GM12865 (cell line): ENCODE measurements around the gene AOC1.
"Not testable (repeated sequence)": the region's sequence is repeated elsewhere in the genome, so short reads cannot be mapped to it uniquely, and the experiment has no call there.

ENCODE experiments used
- DNase-seq: peaks from one replicate; pipeline ENCODE4 v3.0.0; 2010; ENCODE audit warnings: low read depth
- H3K4me3 ChIP-seq: 2 replicates; pipeline ENCODE4 v1.5.1; 2011; ENCODE audit warnings: mild to moderate bottlenecking, low read depth, low read length, control low read depth
- TF ChIP-seq, protein P1 (sequence below): IDR thresholded peaks from 2 replicates; pipeline ENCODE4 v1.5.1; 2011; ENCODE audit warnings: low read length, control low read depth, low read depth, inconsistent platforms; ENCODE audit not compliant: insufficient read depth; ENCODE audit errors: missing control alignments

Gene AOC1

DNA sequence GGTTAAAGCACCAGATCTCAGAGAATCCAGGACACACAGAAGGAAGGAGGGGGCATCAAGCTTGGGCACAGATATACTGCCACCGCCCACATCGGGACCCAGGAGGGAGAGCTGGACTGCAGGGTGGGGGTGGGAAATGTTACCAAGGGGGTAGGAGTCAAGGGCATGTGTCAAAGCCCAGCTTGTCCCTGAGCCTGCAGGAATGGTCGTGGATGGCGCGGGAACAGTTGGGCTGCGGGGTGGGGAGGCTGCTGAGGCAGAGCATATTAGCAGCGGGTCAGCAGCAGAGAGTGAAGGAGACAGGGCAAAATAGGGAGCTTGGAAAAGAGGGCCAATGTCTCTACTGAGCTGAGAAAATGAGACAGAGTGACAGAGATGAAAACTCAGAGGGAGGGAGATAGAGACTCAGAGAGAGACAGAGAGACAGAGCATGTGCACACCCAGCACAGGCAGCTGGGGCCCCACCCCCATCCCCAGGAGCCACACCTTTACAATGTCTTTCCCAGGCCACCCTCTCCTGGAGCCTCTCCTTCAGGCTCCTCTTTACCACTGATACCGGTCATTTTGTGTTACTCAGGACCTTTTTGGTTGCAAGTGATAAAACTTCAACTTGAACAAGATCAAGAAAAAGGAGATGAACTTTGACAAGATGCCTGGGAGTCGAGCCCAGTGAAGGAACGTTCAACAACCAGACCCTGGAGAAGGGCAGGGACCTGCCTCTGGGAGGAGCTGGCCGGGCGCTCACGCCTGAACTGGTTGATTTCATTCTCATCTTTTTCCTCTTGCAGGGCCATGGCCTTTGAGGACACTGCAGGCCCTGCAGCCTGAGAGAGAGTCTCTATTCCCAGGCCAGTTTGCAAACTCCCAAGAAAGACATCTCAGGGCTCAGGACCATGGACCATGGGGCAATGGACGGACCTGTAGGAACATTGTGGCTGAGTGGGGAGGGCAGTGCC lies 50.0 kb downstream of the AOC1 start:
- no peak overlapping the region for H3K4me3 ChIP-seq
- TF ChIP-seq, protein P1, sequence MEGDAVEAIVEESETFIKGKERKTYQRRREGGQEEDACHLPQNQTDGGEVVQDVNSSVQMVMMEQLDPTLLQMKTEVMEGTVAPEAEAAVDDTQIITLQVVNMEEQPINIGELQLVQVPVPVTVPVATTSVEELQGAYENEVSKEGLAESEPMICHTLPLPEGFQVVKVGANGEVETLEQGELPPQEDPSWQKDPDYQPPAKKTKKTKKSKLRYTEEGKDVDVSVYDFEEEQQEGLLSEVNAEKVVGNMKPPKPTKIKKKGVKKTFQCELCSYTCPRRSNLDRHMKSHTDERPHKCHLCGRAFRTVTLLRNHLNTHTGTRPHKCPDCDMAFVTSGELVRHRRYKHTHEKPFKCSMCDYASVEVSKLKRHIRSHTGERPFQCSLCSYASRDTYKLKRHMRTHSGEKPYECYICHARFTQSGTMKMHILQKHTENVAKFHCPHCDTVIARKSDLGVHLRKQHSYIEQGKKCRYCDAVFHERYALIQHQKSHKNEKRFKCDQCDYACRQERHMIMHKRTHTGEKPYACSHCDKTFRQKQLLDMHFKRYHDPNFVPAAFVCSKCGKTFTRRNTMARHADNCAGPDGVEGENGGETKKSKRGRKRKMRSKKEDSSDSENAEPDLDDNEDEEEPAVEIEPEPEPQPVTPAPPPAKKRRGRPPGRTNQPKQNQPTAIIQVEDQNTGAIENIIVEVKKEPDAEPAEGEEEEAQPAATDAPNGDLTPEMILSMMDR: no peak
- no peak for DNase-seq

DNA sequence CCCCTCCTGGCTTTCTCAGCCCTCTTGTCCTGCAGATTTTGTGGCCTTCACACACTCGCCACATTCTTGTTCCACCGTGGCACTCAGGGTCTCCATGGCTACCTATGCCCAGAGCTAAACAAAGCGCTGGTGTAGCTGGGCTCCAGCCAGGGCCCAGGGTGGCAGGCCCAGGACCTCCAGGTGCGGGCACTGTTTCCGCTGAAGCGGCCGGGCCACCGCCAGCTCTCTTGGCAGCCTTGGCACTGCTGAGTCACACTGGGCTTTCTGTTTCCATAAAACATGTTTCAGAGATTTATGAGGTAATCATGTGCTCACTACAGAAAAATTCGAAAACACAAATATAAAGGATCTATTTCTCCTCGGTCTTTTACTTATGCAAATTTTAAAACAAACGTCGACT lies 51.3 kb downstream of the AOC1 start:
- peak; percentile 18 for DNase-seq
- H3K4me3 ChIP-seq: no peak overlapping the region
- TF ChIP-seq, protein P1: no peak

DNA sequence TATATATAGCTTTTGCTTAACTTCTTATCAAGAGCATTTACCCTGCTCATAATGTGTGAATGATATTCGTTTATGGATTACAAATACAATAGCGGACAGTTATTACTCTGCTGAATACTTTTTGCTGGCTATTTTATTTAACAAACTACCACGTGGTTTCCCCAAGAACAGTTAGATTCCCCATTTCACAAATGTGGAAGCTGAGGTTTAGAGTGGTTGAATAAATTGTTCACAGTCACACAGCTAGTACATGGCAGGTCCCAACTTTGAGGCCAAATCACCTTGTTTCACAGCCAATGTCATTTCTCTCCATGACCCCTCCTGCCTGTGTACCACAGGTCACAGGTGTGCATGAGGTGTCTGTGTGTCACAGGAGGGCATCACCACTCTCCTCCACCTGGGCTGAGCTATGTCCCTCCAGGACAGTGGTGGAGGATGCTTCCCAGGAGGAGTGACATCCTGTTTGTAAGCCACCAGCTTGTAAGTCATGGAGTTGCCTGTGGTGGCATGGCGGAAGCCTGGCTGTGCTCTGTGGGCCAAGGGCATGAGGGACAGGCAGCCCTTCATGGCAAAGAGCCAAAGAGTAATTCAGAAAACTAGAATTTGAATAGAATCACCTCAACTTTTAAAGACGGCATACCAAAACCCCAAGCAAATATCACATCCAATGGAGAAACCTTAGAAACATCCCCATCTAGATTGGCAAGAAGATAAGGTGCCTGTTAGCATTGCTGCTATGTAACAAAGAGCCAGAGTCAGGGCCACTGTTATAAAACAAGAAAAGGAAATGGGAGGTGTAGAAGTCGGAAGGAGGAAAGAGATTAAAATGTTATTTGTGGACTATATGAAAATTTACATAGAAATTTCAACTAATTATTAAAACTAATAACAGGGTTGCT lies 51.9 kb downstream of the AOC1 start:
- DNase-seq: no peak
- TF ChIP-seq, protein P1: no peak
- no peak overlapping the region for H3K4me3 ChIP-seq

DNA sequence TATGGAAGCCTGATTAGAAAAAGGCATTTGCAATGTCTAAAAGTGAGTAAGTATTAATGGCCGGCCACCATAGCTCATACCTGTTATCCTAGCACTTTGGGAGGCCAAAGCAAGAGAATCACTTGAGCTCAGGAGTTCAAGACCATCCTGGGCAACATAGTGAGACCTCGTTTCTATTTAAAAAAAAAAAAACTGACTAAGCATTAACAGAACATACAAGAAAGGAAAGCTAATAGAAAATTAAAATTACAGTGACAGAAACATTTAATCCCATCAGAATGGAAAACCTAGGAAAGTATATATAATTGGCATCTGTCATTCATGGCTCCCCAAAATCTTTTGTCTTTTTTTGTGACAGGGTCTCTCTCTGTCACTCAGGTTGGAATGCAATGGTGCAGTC lies 55.9 kb downstream of the AOC1 start:
- TF ChIP-seq, protein P1: no peak
- DNase-seq: no peak
- H3K4me3 ChIP-seq: no peak overlapping the region

DNA sequence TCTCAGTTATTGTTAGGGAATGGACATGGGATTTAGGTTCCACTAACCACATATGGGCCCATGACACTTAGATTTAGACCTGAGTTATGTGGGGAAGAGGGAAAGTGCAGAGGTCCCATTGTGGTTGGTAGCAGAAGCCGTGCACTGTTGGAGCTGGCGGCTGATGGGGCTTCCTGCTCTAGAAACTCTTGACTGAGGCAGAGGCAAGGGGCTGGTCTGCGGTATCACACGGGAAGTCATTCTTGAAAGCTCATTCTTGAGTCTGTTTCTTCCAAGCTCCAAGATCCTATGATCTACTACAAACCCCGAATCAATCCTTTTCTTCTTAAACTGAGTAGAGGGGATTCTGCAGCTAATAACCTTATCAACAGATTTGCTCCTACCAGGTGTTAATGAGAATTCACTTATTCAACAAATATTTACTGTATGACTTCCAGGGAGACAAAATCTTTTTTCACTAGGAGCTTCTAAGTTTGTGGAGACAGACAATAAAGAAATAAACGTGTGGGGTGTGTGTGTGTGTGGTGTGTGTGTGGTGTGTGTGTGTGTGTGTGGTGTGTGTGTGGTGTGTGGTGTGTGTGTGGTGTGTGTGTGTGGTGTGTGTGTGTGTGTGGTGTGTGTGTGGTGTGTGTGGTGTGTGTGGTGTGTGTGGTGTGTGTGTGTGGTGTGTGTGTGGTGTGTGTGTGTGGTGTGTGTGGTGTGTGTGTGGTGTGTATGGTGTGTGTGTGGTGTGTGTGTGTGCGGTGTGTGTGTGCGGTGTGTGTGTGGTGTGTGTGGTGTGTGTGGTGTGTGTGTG lies 57.1 kb downstream of the AOC1 start:
- TF ChIP-seq, protein P1: no peak
- DNase-seq: peak; percentile 27
- H3K4me3 ChIP-seq: no peak overlapping the region

DNA sequence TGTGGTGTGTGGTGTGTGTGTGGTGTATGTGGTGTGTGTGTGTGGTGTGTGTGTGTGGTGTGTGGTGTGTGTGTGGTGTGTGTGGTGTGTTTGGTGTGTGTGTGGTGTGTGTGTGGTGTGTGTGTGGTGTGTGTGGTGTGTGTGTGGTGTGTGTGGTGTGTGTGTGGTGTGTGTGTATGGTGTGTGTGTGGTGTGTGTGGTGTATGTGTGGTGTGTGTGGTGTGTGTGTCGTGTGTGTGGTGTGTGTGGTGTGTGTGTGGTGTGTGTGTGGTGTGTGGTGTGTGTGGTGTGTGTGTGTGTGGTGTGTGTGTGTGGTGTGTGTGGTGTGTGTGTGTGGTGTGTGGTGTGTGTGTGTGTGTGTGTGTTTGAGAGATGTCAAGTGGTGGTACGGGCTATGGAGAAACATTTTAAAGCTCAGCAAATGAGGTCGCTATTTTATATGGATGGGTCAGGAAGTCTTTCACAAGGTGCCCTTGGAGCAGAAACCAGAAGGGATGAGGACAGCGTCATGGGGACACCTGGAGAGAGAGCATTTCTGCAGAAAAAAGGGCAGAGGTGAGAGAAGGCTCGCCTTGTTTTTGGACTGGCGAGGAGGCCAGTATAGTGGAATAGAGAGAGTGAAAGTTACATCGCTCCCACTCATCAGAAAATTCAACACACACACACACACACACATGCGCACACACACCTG lies 58.1 kb downstream of the AOC1 start:
- H3K4me3 ChIP-seq, DNase-seq: not testable (repeated sequence)
